Measurements from ENCODE around the gene NDUFB11. TPM values are rescaled to one million over a fixed set of nuclear protein-coding genes. Genes with fewer than 3 reads are reported as not detected.

The NDUFB11 gene
- total RNA-seq, 8 experiments from 2014 or later, result 103 to 155 (median 120) TPM

GRCh38 chrX:47172549-47172948 is 28.0 kb upstream of the NDUFB11 start:
- no peak overlapping the region for H3K27ac ChIP-seq
- no peaks in the 10 kb centered on the region for H3K4me1 ChIP-seq (replicated peaks in 1 of 2)
- H3K4me3 ChIP-seq, result no peak overlapping the region
- WGBS, 10 experiments, result 70 to 100% (median 83%) methylated on average over 2 to 6 of the region's 7 CpGs; no CpG with 5 or more reads in 7 of the 10 experiments
- no peak for ATAC-seq (replicated peaks in 6 of 8)
- in situ Hi-C loops (cut with MboI; ENCODE audit: low pct_unique_long_range_greater_than_20kb in 2 of 9, low sequenced_read_pairs in 9 of 9, unreplicated experiment in 9 of 9), result no loop called here

DNA sequence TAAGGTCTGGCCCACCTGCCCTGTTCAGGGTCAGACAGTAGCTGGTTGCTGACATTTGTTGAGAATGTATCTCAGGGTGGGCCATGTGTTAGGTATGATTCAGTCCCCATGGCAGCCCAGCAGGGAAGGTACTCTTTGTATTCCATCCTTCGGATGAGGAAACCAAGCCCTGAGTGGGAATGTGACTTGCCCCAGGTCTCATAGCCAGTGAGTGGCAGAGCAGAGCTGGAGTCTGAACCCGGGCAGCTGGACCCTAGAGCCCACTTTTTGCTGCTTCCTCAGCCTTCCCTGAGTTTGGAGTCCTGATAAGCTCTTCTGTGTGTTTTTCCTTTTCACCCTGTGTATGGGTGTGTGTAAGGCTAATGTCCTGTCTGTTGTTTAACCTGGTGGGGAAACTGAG is 27.5 kb upstream of the NDUFB11 start:
- H3K4me1 ChIP-seq (replicated peaks in 1 of 2), result no peaks in the 10 kb centered on the region
- no peak overlapping the region for H3K4me3 ChIP-seq
- in situ Hi-C loops (cut with MboI; ENCODE audit: low pct_unique_long_range_greater_than_20kb in 2 of 9, low sequenced_read_pairs in 9 of 9, unreplicated experiment in 9 of 9), result no loop called here
- WGBS, 10 experiments, result 64% methylated on average over 2 of the region's 2 CpGs; no CpG with 5 or more reads in 9 of the 10 experiments
- no peak for ATAC-seq (replicated peaks in 6 of 8)
- no peak overlapping the region for H3K27ac ChIP-seq

DNA sequence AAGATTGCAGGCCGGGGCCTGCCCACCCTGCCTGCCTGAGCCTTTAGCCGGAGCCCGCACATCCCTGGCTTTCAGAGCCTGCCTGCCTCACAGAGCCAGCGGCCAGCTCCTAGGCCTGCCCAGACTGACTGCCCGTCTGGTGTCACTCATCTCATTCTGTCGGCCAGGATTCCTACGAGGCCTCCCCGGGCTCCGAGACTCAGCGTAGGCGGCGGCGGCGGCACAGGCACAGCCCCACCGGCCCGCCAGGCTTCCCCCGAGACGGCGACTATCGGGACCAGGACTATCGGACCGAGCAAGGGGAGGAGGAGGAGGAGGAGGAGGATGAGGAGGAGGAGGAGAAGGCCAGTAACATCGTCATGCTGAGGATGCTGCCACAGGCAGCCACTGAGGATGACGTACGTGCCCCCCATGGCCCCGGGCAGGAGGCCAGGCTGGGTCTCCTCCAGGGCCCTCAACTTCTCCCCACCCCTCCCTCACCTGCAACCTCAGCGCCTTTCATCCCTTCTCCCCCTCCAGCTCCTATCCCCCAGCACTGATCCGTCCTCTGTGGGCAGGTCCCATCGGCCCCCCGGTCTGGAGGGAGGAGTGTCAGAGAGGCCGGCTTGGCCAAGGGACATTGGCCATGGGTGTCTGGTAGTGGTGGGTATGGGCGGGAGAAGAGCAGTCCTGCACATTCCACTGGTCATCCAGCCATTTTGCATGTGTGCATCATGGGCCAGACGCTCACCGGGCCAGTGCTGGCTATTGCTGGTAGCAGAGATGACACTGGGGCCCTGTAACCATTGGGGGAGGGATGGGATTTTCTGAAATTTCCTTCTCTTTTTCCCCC is 26.6 kb upstream of the NDUFB11 start:
- no peak overlapping the region for H3K27ac ChIP-seq
- 86 to 100% (median 90%) methylated on average over 2 to 15 of the region's 34 CpGs; no CpG with 5 or more reads in 7 of the 10 experiments for WGBS, 10 experiments
- no peaks in the 10 kb centered on the region for H3K4me1 ChIP-seq (replicated peaks in 1 of 2)
- H3K4me3 ChIP-seq, result no peak overlapping the region
- in situ Hi-C loops (cut with MboI; ENCODE audit: low pct_unique_long_range_greater_than_20kb in 2 of 9, low sequenced_read_pairs in 9 of 9, unreplicated experiment in 9 of 9), result no loop called here
- ATAC-seq (replicated peaks in 6 of 8), result no peak

GRCh38 chrX:47169726-47170515 is 25.4 kb upstream of the NDUFB11 start:
- H3K4me1 ChIP-seq (replicated peaks in 1 of 2), result no peaks in the 10 kb centered on the region
- H3K27ac ChIP-seq, result no peak overlapping the region
- ATAC-seq (replicated peaks in 6 of 8), result peak in 3 of 8 experiments; percentile 37 to 94 (median 84)
- in situ Hi-C loops (cut with MboI; ENCODE audit: low pct_unique_long_range_greater_than_20kb in 2 of 9, low sequenced_read_pairs in 9 of 9, unreplicated experiment in 9 of 9), result no loop called here
- WGBS, 10 experiments, result 58% methylated on average over 3 of the region's 13 CpGs; no CpG with 5 or more reads in 9 of the 10 experiments
- no peak overlapping the region for H3K4me3 ChIP-seq

DNA sequence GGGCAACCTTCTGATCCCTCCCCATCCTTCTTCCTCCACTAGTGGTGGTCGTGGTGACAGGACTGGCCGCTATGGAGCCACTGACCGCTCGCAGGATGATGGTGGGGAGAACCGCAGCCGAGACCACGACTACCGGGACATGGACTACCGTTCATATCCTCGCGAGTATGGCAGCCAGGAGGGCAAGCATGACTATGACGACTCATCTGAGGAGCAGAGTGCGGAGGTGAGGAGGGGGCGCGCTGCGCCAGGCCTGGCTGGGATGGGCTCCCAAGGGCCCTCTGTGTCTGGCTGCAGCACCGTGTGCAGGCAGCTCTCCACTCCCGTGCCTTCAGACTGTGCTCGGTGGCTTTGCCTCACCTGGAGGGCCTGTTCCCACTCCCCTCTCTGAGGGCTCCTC is 24.8 kb upstream of the NDUFB11 start:
- 80% methylated on average over 1 of the region's 19 CpGs; no CpG with 5 or more reads in 9 of the 10 experiments for WGBS, 10 experiments
- H3K27ac ChIP-seq, result no peak overlapping the region
- H3K4me1 ChIP-seq (replicated peaks in 1 of 2), result no peaks in the 10 kb centered on the region
- ATAC-seq (replicated peaks in 6 of 8), result no peak
- H3K4me3 ChIP-seq, result no peak overlapping the region
- in situ Hi-C loops (cut with MboI; ENCODE audit: low pct_unique_long_range_greater_than_20kb in 2 of 9, low sequenced_read_pairs in 9 of 9, unreplicated experiment in 9 of 9), result no loop called here

DNA sequence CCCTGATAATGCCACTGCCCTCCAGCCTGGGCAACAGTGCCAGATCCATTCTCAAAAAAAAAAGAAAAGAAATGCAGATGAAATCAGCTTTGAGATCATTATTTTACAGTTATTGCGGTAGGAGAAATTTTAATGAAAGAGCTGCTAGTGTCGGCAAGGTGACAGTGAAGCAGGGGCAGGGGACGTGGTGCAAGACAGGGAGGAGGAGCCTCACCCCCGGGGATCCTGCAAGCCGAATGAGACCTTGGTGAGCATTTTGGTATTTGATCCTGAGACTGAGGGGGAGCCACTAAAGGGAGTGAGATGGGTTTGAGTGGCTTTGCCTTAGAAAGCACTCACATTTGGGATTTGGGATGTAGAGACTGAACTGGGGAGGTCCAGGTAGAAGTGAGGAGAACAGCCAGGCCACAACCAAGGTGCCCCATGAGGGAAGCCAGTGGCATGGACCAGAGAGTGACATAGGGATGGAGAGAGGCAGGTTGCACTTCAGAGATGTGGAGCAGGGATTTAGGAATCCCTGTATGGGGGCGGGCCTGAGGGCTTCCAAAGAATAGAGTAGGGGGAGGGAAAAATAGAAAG is 24.1 kb upstream of the NDUFB11 start:
- no peaks in the 10 kb centered on the region for H3K4me1 ChIP-seq (replicated peaks in 1 of 2)
- H3K27ac ChIP-seq, result no peak overlapping the region
- no peak overlapping the region for H3K4me3 ChIP-seq
- ATAC-seq (replicated peaks in 6 of 8), result no peak
- 53 to 100% (median 73%) methylated on average over 3 to 5 of the region's 6 CpGs; no CpG with 5 or more reads in 7 of the 10 experiments for WGBS, 10 experiments
- in situ Hi-C loops (cut with MboI; ENCODE audit: low pct_unique_long_range_greater_than_20kb in 2 of 9, low sequenced_read_pairs in 9 of 9, unreplicated experiment in 9 of 9), result no loop called here

GRCh38 chrX:47166126-47166525 is 21.6 kb upstream of the NDUFB11 start:
- no peaks in the 10 kb centered on the region for H3K4me1 ChIP-seq (replicated peaks in 1 of 2)
- in situ Hi-C loops (cut with MboI; ENCODE audit: low pct_unique_long_range_greater_than_20kb in 2 of 9, low sequenced_read_pairs in 9 of 9, unreplicated experiment in 9 of 9), result no loop called here
- ATAC-seq (replicated peaks in 6 of 8), result no peak
- H3K27ac ChIP-seq, result no peak overlapping the region
- 86 to 100% (median 92%) methylated on average over 1 to 4 of the region's 5 CpGs; no CpG with 5 or more reads in 6 of the 10 experiments for WGBS, 10 experiments
- H3K4me3 ChIP-seq, result no peak overlapping the region

DNA sequence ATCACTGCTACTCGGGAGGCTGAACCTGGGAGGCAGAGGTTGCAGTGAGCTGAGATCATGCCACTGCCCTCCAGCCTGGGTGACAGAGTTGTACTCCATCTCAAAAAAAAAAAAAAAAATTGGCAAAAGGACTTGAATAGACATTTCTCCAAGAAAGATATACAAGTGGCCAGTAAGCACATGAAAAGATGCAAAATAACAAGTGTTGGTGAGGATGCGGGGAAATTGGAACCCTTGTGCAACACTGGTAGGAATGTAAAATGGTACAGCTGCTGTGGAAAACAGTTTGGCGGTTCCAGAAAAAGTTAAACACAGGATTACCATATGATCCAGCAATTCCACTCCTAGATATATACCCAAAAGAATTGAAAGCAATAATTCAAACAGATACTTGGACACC is 19.9 kb upstream of the NDUFB11 start:
- ATAC-seq (replicated peaks in 6 of 8), result no peak
- H3K4me1 ChIP-seq (replicated peaks in 1 of 2), result no peaks in the 10 kb centered on the region
- in situ Hi-C loops (cut with MboI; ENCODE audit: low pct_unique_long_range_greater_than_20kb in 2 of 9, low sequenced_read_pairs in 9 of 9, unreplicated experiment in 9 of 9), result no loop called here
- no peak overlapping the region for H3K27ac ChIP-seq
- H3K4me3 ChIP-seq, result no peak overlapping the region
- 66 to 100% (median 80%) methylated on average over 1 to 3 of the region's 3 CpGs; no CpG with 5 or more reads in 5 of the 10 experiments for WGBS, 10 experiments

- H3K4me3 ChIP-seq, result no peak overlapping the region
- no peak for ATAC-seq (replicated peaks in 6 of 8)
- in situ Hi-C loops (cut with MboI; ENCODE audit: low pct_unique_long_range_greater_than_20kb in 2 of 9, low sequenced_read_pairs in 9 of 9, unreplicated experiment in 9 of 9), result no loop called here
- H3K27ac ChIP-seq, result no peak overlapping the region
- WGBS, 10 experiments, result 64 to 100% (median 100%) methylated on average over 1 to 3 of the region's 5 CpGs; no CpG with 5 or more reads in 3 of the 10 experiments
- no peaks in the 10 kb centered on the region for H3K4me1 ChIP-seq (replicated peaks in 1 of 2)
These were observed 18.6 kb upstream of the NDUFB11 start for GRCh38 chrX:47162927-47163583.

DNA sequence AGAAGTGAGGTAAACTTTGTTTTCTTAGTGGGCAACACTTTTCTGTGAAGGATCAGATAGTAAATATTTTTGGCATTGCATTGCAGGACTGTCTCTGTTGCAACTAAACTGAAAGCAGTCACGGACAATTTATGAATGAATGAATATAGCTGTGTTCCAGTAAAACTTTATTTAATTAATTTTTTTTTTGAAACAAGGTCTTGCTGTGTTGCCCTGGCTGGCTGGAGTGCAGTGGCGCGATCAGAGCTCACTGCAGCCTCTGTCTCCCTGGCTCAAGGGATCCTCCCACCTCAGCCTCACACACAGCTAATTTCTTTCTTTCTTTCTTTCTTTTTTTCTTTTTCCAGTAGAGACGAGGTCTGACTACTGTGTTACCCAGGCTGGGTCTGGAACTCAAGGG is 16.3 kb upstream of the NDUFB11 start:
- no peak overlapping the region for H3K27ac ChIP-seq
- in situ Hi-C loops (cut with MboI; ENCODE audit: low pct_unique_long_range_greater_than_20kb in 2 of 9, low sequenced_read_pairs in 9 of 9, unreplicated experiment in 9 of 9), result no loop called here
- WGBS, 10 experiments, result 30 to 80% (median 49%) methylated on average over 1 to 4 of the region's 4 CpGs; no CpG with 5 or more reads in 7 of the 10 experiments
- no peaks in the 10 kb centered on the region for H3K4me1 ChIP-seq (replicated peaks in 1 of 2)
- no peak overlapping the region for H3K4me3 ChIP-seq
- ATAC-seq (replicated peaks in 6 of 8), result no peak

DNA sequence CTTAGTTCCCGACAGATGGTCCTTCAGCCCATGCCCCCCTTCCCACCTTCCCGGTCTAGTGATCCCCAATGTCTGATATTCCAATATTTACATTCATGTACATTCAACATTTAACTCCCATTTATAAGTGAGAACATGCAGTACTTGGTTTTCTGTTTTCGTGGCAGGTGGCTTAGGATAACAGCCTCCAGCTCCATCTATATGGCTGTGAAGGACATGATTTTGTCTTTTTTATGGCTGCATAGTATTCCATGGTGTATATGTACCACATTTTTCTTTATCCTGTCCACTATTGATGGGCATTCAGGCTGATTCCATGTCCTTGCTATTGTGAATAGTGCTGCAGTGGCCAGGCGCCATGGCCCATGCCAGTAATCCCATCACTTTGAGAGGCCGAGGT is 14.3 kb upstream of the NDUFB11 start:
- WGBS, 10 experiments, result 60 to 100% methylated on average over 1 to 2 of the region's 5 CpGs; no CpG with 5 or more reads in 8 of the 10 experiments
- Histone ChIP-seq H3K27ac (no peak overlapping the region), H3K4me1 (replicated peaks in 1 of 2) (no peaks in the 10 kb centered on the region), H3K4me3 (no peak overlapping the region)
- in situ Hi-C loops (cut with MboI; ENCODE audit: low pct_unique_long_range_greater_than_20kb in 2 of 9, low sequenced_read_pairs in 9 of 9, unreplicated experiment in 9 of 9), result no loop called here
- ATAC-seq (replicated peaks in 6 of 8), result no peak

DNA sequence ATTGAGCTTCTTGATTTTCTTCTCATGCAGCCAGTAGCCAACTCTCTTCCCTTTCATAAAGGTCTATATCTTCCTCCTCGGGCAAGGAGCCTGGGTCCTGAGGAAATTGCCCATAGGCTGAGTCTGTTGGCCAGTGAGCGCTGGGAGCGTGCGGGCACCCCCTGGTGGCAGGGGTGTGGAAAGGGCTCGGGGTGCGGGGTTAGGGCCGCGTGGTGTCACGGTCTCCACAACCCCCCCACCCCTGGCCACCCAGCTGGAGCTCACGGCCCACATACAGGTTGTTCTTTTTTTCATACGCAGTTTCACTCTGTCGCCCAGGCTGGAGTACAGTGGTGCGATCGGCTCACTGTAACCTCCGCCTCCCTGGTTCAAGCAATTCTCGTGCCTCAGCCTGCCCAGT is 13.6 kb upstream of the NDUFB11 start:
- WGBS, 10 experiments, result 60% methylated on average over 1 of the region's 16 CpGs; no CpG with 5 or more reads in 9 of the 10 experiments
- Histone ChIP-seq H3K27ac (no peak overlapping the region), H3K4me3 (no peak overlapping the region), H3K4me1 (replicated peaks in 1 of 2) (no peaks in the 10 kb centered on the region)
- no peak for ATAC-seq (replicated peaks in 6 of 8)
- in situ Hi-C loops (cut with MboI; ENCODE audit: low pct_unique_long_range_greater_than_20kb in 2 of 9, low sequenced_read_pairs in 9 of 9, unreplicated experiment in 9 of 9), result no loop called here
